ENCODE measurements around the gene FBF1.

Gene FBF1

GRCh38 chr17:75931062-75931461 is 9.8 kb downstream of the FBF1 start:
- no peaks in the 10 kb centered on the region for H4K20me1 ChIP-seq (ENCODE audit: insufficient read depth)
- no peaks in the 10 kb centered on the region for H3K27me3 ChIP-seq (ENCODE audit: insufficient read depth, low read depth)
- no peaks in the 10 kb centered on the region for H3K4me1 ChIP-seq (ENCODE audit: low read depth, poor library complexity, severe bottlenecking)
- no peaks in the 10 kb centered on the region for H3K79me2 ChIP-seq (ENCODE audit: insufficient read depth, low read depth)
- H3K36me3 ChIP-seq (ENCODE audit: insufficient read depth), result no peaks in the 10 kb centered on the region
- no peak overlapping the region for H3K27ac ChIP-seq
- no peak overlapping the region for H2AFZ ChIP-seq (ENCODE audit: low read depth)
- no peak overlapping the region for H3K9ac ChIP-seq
- H3K4me3 ChIP-seq (IDR thresholded peaks at IDR 0.05; ENCODE audit: insufficient read depth, low read depth, low read length), result no peak overlapping the region
- no peak for TF ChIP-seq CTCF (conservative IDR thresholded peaks at IDR 0.05; ENCODE audit: low read depth, low read length)
- no peak overlapping the region for H3K4me2 ChIP-seq

GRCh38 chr17:75927286-75927922 is 13.4 kb downstream of the FBF1 start:
- no peaks in the 10 kb centered on the region for H3K79me2 ChIP-seq (ENCODE audit: insufficient read depth, low read depth)
- H3K9ac ChIP-seq, result no peak overlapping the region
- H2AFZ ChIP-seq (ENCODE audit: low read depth), result no peak overlapping the region

GRCh38 chr17:75926456-75926855 is 14.4 kb downstream of the FBF1 start:
- Histone ChIP-seq H2AFZ (ENCODE audit: low read depth) (no peak overlapping the region), H3K36me3 (ENCODE audit: insufficient read depth) (no peaks in the 10 kb centered on the region), H3K27ac (no peak overlapping the region), H3K4me3 (IDR thresholded peaks at IDR 0.05; ENCODE audit: insufficient read depth, low read depth, low read length) (no peak overlapping the region), H3K79me2 (ENCODE audit: insufficient read depth, low read depth) (no peaks in the 10 kb centered on the region), H4K20me1 (ENCODE audit: insufficient read depth) (no peaks in the 10 kb centered on the region), H3K9ac (no peak overlapping the region), H3K27me3 (ENCODE audit: insufficient read depth, low read depth) (no peaks in the 10 kb centered on the region), H3K4me1 (ENCODE audit: low read depth, poor library complexity, severe bottlenecking) (no peaks in the 10 kb centered on the region), H3K4me2 (no peak overlapping the region)
- no peak for TF ChIP-seq CTCF (conservative IDR thresholded peaks at IDR 0.05; ENCODE audit: low read depth, low read length)

More at GRCh38 chr17:75927286-75927922, 13.4 kb downstream of the FBF1 start:
- Histone ChIP-seq H3K36me3 (ENCODE audit: insufficient read depth) (no peaks in the 10 kb centered on the region), H3K27ac (no peak overlapping the region), H3K4me1 (ENCODE audit: low read depth, poor library complexity, severe bottlenecking) (no peaks in the 10 kb centered on the region), H3K4me2 (no peak overlapping the region), H3K4me3 (IDR thresholded peaks at IDR 0.05; ENCODE audit: insufficient read depth, low read depth, low read length) (no peak overlapping the region), H3K27me3 (ENCODE audit: insufficient read depth, low read depth) (no peaks in the 10 kb centered on the region), H4K20me1 (ENCODE audit: insufficient read depth) (no peaks in the 10 kb centered on the region)
- peak; percentile 35 for TF ChIP-seq CTCF (conservative IDR thresholded peaks at IDR 0.05; ENCODE audit: low read depth, low read length)

GRCh38 chr17:75925912-75926311 is 14.9 kb downstream of the FBF1 start:
- H2AFZ ChIP-seq (ENCODE audit: low read depth), result no peak overlapping the region
- no peaks in the 10 kb centered on the region for H3K27me3 ChIP-seq (ENCODE audit: insufficient read depth, low read depth)
- H3K79me2 ChIP-seq (ENCODE audit: insufficient read depth, low read depth), result no peaks in the 10 kb centered on the region
- H3K36me3 ChIP-seq (ENCODE audit: insufficient read depth), result no peaks in the 10 kb centered on the region
- H3K4me3 ChIP-seq (IDR thresholded peaks at IDR 0.05; ENCODE audit: insufficient read depth, low read depth, low read length), result no peak overlapping the region
- H3K4me1 ChIP-seq (ENCODE audit: low read depth, poor library complexity, severe bottlenecking), result no peaks in the 10 kb centered on the region
- no peak overlapping the region for H3K4me2 ChIP-seq
- no peak overlapping the region for H3K27ac ChIP-seq
- H3K9ac ChIP-seq, result no peak overlapping the region
- no peak for TF ChIP-seq CTCF (conservative IDR thresholded peaks at IDR 0.05; ENCODE audit: low read depth, low read length)
- no peaks in the 10 kb centered on the region for H4K20me1 ChIP-seq (ENCODE audit: insufficient read depth)
